CD4-positive, alpha-beta T cell (primary cell): ENCODE results near the gene CERS6. TPM values are rescaled to one million over a fixed set of nuclear protein-coding genes. Genes with fewer than 3 reads are reported as not detected.

ENCODE experiments used
- ATAC-seq: fragments of 200-7000 bp; cut with Tn5 transposase; one replicate; pipeline ENCODE4 v1.10.0; 2022; ENCODE audit warnings: mild to moderate bottlenecking; ENCODE audit not compliant: poor library complexity
- CTCF ChIA-PET: fragments of 350-600 bp; sonication (Branson Sonifier 250); formaldehyde crosslinking; loops from one replicate; lab custom pipeline; 2021; ENCODE audit warnings: antibody characterized with exemption, inconsistent platforms; lab: Charles Lee
- POLR2A ChIA-PET: fragments of 350-600 bp; sonication (Branson Sonifier 250); formaldehyde crosslinking; loops from one replicate; lab custom pipeline; 2021; ENCODE audit warnings: antibody characterized with exemption, inconsistent platforms; lab: Charles Lee
- DNase-seq, 14 experiments: peaks; one replicate each; pipeline ENCODE4 v3.0.0-alpha.2; 2013 to 2020; ENCODE audit warnings: mixed read lengths in 2 of 14
- H3K27ac ChIP-seq, 2 donors: one replicate each; pipeline versions ENCODE4 v1.5.1 to v1.7.0; 2013; ENCODE audit warnings: low read length in 2 of 2, low read depth in 1 of 2, mild to moderate bottlenecking in 1 of 2
- H3K27me3 ChIP-seq, 2 experiments: 1 replicate in 1 of 2; 2 replicates in 1 of 2; pipeline versions ENCODE4 v1.6.1 to v1.7.0; 2013; ENCODE audit warnings: low read length in 2 of 2, control low read depth in 1 of 2, mild to moderate bottlenecking in 1 of 2, moderate library complexity in 1 of 2; ENCODE audit not compliant: insufficient read depth in 2 of 2, control insufficient read depth in 1 of 2
- H3K36me3 ChIP-seq: one replicate; pipeline ENCODE4 v1.6.1; 2013; ENCODE audit warnings: low read length, control low read depth; ENCODE audit not compliant: insufficient read depth
- H3K4me1 ChIP-seq: one replicate; pipeline ENCODE4 v1.6.1; 2013; ENCODE audit warnings: low read length, control low read depth; ENCODE audit not compliant: insufficient read depth
- H3K4me3 ChIP-seq: one replicate; pipeline ENCODE4 v1.5.1; 2013; ENCODE audit warnings: mild to moderate bottlenecking, low read length, moderate library complexity
- H3K9me3 ChIP-seq, 2 experiments: 1 replicate in 1 of 2; 2 replicates in 1 of 2; pipeline versions ENCODE4 v1.6.1 to v1.7.0; 2013; ENCODE audit warnings: low read length in 2 of 2, mild to moderate bottlenecking in 2 of 2, control low read depth in 1 of 2, moderate library complexity in 1 of 2; ENCODE audit not compliant: control insufficient read depth in 1 of 2, insufficient read depth in 1 of 2
- H3K27ac Mint-ChIP-seq: one replicate; pipeline ENCODE4 v1.8.0; 2020; ENCODE audit warnings: mixed read lengths
- H3K27me3 Mint-ChIP-seq: one replicate; pipeline ENCODE4 v1.8.0; 2021; ENCODE audit warnings: mixed read lengths
- H3K36me3 Mint-ChIP-seq: one replicate; pipeline ENCODE4 v1.8.0; 2021; ENCODE audit warnings: low read depth, mixed read lengths
- H3K4me1 Mint-ChIP-seq: one replicate; pipeline ENCODE4 v1.8.0; 2021; ENCODE audit warnings: low read depth, mixed read lengths
- H3K4me3 Mint-ChIP-seq: one replicate; pipeline ENCODE4 v1.8.0; 2020; ENCODE audit warnings: mild to moderate bottlenecking, mixed read lengths
- H3K9me3 Mint-ChIP-seq: one replicate; pipeline ENCODE4 v1.8.0; 2020; ENCODE audit warnings: mixed read lengths
- CTCF ChIP-seq: fragments of 200-600 bp; IDR thresholded peaks from one replicate; pipeline ENCODE4 v1.8.0; 2022; ENCODE audit warnings: antibody characterized with exemption, mild to moderate bottlenecking
- intact Hi-C, 2 experiments: fragments of 100-400 bp; cut with DNase I in 1 of 2; cut with micrococcal nuclease in 1 of 2; formaldehyde crosslinking; loops; one replicate each; pipeline versions ENCODE4 v1.15.1 to v1.9.0; 2023 to 2025; cut with DNase I, micrococcal nuclease
- total RNA-seq, 174 experiments: library from RNA in 2 of 174; stranded (reverse) in 2 of 174; gene quantifications; one replicate each; pipeline ENCODE4 v1.2.3 and lab custom pipeline; 2021 to 2026

CERS6 gene
- total RNA-seq, 2 experiments from 2014 or later, result 16.9 to 17.9 TPM

GRCh38 chr2:168416555-168416954, 39.5 kb upstream of the CERS6 start:
- H3K27me3 Mint-ChIP-seq, result no peaks in the 10 kb centered on the region
- H3K27ac Mint-ChIP-seq, result no peak overlapping the region
- no peaks in the 10 kb centered on the region for H3K36me3 ChIP-seq
- ChIA-PET CTCF (no interaction called here), POLR2A (interaction anchor here (0.8 kb wide), 1 partner anchor 14 kb away, joined by 3 read pairs; no protein-coding TSS in a partner anchor)
- H3K36me3 Mint-ChIP-seq, result no peaks in the 10 kb centered on the region
- no peaks in the 10 kb centered on the region for H3K9me3 Mint-ChIP-seq
- intact Hi-C loops, result no loop called here
- H3K4me1 Mint-ChIP-seq, result peaks cover 10% of the 10 kb centered on the region
- peaks cover 7% of the 10 kb centered on the region for H3K4me1 ChIP-seq
- no peak overlapping the region for H3K27ac ChIP-seq
- no peak overlapping the region for H3K4me3 Mint-ChIP-seq
- TF ChIP-seq CTCF, result no peak
- H3K9me3 ChIP-seq, result peaks cover 3 to 13% of the 10 kb centered on the region in 2 experiments
- peaks cover 0 to 2% of the 10 kb centered on the region in 2 experiments for H3K27me3 ChIP-seq
- ATAC-seq, result no peak
- no peak overlapping the region for H3K4me3 ChIP-seq
- no peak for DNase-seq

GRCh38 chr2:168422584-168422983, 33.5 kb upstream of the CERS6 start:
- CTCF ChIA-PET, result interaction anchor here (0.6 kb wide), 1 partner anchor 35 kb away, joined by 3 read pairs; no protein-coding TSS in a partner anchor

GRCh38 chr2:168424112-168424951, 31.7 kb upstream of the CERS6 start:
- DNase-seq, result no peak
- Histone ChIP-seq H3K4me3 (no peak overlapping the region), H3K4me1 (no peaks in the 10 kb centered on the region), H3K36me3 (no peaks in the 10 kb centered on the region), H3K27me3 (no peaks in the 10 kb centered on the region), H3K27ac (no peak overlapping the region), H3K9me3 (no peaks in the 10 kb centered on the region)
- POLR2A ChIA-PET, result no interaction called here
- TF ChIP-seq CTCF, result no peak
- no peaks in the 10 kb centered on the region for H3K9me3 Mint-ChIP-seq
- CTCF ChIA-PET, result no interaction called here
- intact Hi-C loops, result no loop called here
- no peaks in the 10 kb centered on the region for H3K36me3 Mint-ChIP-seq
- H3K27me3 Mint-ChIP-seq, result no peaks in the 10 kb centered on the region
- ATAC-seq, result no peak
- peaks cover 20% of the 10 kb centered on the region for H3K4me1 Mint-ChIP-seq
- H3K4me3 Mint-ChIP-seq, result no peak overlapping the region
- no peak overlapping the region for H3K27ac Mint-ChIP-seq

More at GRCh38 chr2:168422584-168422983, 33.5 kb upstream of the CERS6 start:
- no peak overlapping the region for H3K27ac Mint-ChIP-seq
- intact Hi-C loops, result no loop called here
- no peaks in the 10 kb centered on the region for H3K27me3 Mint-ChIP-seq
- no peak for TF ChIP-seq CTCF
- POLR2A ChIA-PET, result no interaction called here
- Histone ChIP-seq H3K27ac (no peak overlapping the region), H3K4me1 (no peaks in the 10 kb centered on the region), H3K9me3 (no peaks in the 10 kb centered on the region), H3K27me3 (no peaks in the 10 kb centered on the region), H3K36me3 (no peaks in the 10 kb centered on the region), H3K4me3 (no peak overlapping the region)
- ATAC-seq (no peak), DNase-seq (no peak)
- no peak overlapping the region for H3K4me3 Mint-ChIP-seq
- H3K9me3 Mint-ChIP-seq, result no peaks in the 10 kb centered on the region
- H3K4me1 Mint-ChIP-seq, result peaks cover 20% of the 10 kb centered on the region
- H3K36me3 Mint-ChIP-seq, result no peaks in the 10 kb centered on the region
